ENCODE measurements around the gene LBP.
"Not testable (repeated sequence)": the region's sequence is repeated elsewhere in the genome, so short reads cannot be mapped to it uniquely, and the experiment has no call there.

GRCh38 chr20:38314350-38314749 is 31.9 kb upstream of the LBP start:
- not testable (repeated sequence) for TF ChIP-seq PATZ1 (CRISPR knock-in tag; IDR thresholded peaks at IDR 0.05; ENCODE audit: borderline replicate concordance); ARNTL (CRISPR knock-in tag; IDR thresholded peaks at IDR 0.05; ENCODE audit: borderline replicate concordance, low read depth)
